Right ventricle myocardium superior (tissue), 1 donor: ENCODE results near the gene KCNIP1. TPM values are rescaled to one million over a fixed set of nuclear protein-coding genes. Genes with fewer than 3 reads are reported as not detected.
A peak's percentile ranks its signal among the peaks of the same experiment; 100 is the strongest.

Source experiments
- ATAC-seq: fragments of 200-7000 bp; cut with Tn5 transposase; one replicate; pipeline ENCODE4 v1.9.1; 2020; ENCODE audit warnings: mild to moderate bottlenecking; ENCODE audit not compliant: poor library complexity
- DNase-seq: peaks from one replicate; pipeline ENCODE4 v3.0.0-alpha.2; 2020
- intact Hi-C: fragments of 100-400 bp; cut with DNase I; formaldehyde crosslinking; loops from one replicate; pipeline ENCODE4 v1.11.2; 2022
- total RNA-seq: library from RNA; stranded (reverse); fragmentation: NEBNext Ultra II Directional; extraction: Animal tissue kit (Norgen Biotek cat#: 25700); gene quantifications from one replicate; pipeline ENCODE4 v1.2.1, GENCODE V29; 2021
- donor health status: DM: no; HTN: yes; CAD: no; lungs with severe emphysema.

KCNIP1 gene
- total RNA-seq, 1 donor from 2014 or later: not detected

- intact Hi-C loops: no loop called here
- DNase-seq (no peak), ATAC-seq (no peak)
These were observed 23.6 kb upstream of the KCNIP1 start for GRCh38 chr5:170480260-170480659.

DNA sequence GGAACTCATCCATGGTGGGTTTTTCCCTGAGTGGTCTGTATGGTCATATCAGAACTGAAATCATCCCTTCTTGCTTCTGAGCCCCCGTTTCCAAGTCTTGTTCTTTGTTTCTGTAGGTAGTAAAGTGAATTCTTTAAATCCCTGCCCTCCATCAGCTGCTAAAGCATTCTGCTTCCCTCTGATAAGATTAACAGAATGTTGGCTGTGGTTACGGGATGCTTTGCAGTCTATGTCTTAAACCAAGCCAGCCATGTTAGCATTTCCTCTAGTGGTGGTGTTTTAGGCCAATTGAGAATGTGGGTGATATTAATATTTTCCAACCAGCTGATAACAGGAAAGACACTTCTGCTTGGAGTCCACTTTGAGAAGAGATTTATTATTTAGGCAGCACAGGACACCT lies 22.0 kb upstream of the KCNIP1 start:
- DNase-seq (no peak), ATAC-seq (no peak)
- intact Hi-C loops: no loop called here

DNA sequence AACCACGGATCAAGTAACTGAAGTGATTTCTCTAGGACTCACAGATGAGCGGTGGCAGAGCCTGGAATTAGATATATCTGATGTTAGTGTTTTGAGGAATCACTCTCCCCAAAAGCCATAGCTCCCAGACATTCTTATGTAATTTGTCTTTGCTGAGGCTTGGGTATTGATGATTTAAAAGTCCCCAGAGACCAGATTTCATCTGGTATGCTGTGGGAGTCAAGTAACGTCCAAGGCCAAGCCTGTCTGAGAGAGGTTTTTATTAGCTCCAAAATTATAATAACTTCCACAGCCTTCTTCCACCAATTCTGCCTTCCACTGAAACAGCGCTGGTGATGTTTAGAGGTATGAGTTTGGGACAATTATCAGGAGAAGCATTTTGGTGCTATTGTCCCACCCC lies 21.3 kb upstream of the KCNIP1 start:
- no peak for ATAC-seq
- no peak for DNase-seq

DNA sequence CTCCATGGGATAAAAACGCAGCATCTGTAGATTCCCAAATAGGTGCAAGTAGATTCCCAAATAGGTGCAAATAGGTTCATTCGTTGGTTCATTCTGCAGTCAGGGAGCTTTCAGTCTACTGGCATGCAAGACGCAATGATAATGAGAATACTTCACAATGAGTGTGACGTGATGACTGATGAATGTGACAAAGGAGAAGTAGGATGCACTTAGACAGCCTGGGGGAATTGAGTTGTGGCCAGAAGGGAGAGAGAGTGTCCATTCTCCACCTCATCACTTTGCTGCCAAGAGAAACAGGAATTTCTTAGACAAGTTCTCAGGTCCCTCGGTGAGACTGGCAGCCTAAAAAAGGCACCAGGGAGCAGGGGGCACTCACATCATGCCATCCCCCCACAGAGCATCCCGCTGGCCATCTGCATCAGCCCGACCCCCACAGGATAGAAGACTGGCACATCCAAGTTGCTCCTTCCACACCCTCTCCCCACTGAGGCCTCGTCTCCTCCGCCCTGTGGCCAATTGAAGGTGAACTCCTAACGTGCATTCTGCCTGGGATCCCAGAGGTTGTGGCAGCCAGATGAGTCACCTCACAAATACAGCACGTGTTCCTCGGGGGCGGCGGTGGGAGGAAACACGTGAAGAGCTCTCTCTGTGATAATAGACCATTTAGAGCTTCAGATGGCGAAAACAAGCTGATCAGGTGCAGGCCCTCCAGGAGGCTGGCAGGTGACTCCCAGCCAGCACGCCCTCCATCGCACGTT lies 19.9 kb upstream of the KCNIP1 start:
- DNase-seq: no peak
- intact Hi-C loops: no loop called here
- ATAC-seq: no peak

More for the DNA sequence above, 21.3 kb upstream of the KCNIP1 start:
- intact Hi-C loops: no loop called here

DNA sequence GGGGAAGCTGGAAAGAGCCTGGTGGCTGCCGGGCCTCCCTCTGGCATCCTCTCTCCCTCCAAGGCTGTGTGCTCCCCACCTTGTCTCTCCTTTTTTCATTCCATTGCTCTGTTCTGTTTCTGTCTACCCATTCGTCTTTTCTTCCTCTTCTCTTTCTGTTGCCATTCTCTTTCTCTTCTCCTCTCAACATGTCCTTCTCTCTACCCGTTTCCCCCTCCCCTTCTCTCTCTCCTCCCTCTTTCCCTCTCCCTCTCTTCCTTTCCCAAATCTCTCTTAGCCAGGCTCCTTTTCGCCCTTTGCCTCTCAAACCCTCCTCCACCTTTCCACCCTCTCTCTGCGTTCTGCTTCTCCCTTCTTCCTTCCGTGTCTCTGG lies 19.4 kb upstream of the KCNIP1 start:
- no peak for ATAC-seq
- intact Hi-C loops: no loop called here
- no peak for DNase-seq

DNA sequence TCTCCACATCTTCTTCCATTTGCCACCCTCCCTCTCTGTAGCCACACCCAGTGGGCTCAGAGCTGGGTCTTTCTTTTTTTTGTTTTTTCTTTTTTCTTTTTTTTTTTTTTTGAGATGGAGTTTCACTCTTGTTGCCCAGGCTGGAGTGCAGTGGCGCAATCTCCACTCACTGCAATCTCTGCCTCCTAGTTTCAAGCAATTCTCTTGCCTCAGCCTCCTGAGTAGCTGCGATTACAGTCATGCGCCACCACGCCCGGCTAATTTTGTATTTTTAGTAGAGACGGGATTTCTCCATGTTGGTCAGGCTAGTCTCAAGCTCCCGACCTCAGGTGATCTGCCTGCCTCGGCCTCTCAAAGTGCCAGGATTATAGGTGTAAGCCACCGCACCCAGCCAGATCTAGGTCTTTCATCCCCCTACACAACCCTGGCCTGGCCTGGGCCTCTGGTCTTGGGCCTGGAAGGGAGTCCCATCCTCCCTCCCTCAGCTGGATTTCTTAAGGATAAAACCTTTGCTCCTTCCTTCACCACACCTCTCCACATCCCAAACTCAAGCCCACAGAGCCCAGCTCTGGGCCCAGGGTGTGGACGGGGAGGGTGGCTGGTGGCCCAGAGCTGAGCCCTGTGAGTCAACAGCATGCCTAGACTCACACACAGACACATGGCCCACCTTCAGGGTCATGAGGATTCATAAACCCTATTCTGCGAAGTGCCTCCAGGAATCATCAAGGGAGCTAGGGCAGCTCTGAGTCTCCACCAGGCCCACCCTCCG lies 18.8 kb upstream of the KCNIP1 start:
- intact Hi-C loops: no loop called here
- DNase-seq: no peak
- ATAC-seq: no peak

GRCh38 chr5:170485616-170485911 lies 18.3 kb upstream of the KCNIP1 start:
- ATAC-seq (no peak), DNase-seq (no peak)
- intact Hi-C loops: no loop called here

DNA sequence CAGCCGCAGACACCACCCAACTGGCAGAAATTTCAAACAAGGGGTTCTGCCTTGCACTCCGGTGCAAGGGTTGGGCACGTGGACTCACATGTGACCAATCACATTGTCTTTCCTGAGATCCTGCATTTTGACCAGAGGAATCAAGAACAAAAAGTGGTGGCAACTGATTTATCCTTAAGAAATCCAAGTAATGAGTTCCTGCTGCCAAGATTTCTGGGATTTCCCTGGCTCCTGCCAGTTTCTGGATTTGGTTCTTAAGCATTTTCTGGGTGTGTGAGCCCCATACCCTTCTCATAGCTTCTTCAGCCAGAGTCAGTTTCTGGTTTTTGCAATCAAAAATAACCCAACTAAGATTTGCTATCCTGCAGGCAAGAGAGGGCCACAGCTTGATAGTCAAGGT lies 17.4 kb upstream of the KCNIP1 start:
- intact Hi-C loops: no loop called here
- DNase-seq (no peak), ATAC-seq (no peak)

GRCh38 chr5:170488570-170488969 lies 15.2 kb upstream of the KCNIP1 start:
- intact Hi-C loops: no loop called here
- ATAC-seq: no peak
- DNase-seq: no peak

DNA sequence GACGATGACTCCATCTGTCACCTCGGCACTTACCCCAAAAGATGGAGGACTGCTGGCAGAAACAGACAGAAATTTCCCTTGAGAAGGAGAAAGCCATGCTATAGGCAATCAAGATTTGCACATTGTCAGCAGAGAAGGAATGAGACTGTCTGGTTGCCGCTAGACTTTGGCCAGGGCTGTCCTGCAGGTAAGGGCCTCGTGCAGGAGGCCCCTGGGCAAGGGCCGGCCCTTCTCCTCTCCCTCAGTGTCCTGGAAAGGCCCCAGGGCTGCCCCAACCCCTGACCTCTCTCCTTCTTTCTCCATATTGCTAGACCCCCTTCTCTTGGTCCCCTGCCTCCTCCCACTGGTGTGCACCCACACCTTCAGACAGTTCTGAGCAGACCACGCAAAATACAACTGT lies 14.6 kb upstream of the KCNIP1 start:
- intact Hi-C loops: no loop called here
- DNase-seq: no peak
- no peak for ATAC-seq

GRCh38 chr5:170490381-170490780 lies 13.4 kb upstream of the KCNIP1 start:
- intact Hi-C loops: no loop called here
- no peak for ATAC-seq
- DNase-seq: no peak

GRCh38 chr5:170491479-170491878 lies 12.3 kb upstream of the KCNIP1 start:
- ATAC-seq (peak; percentile 49), DNase-seq (no peak)
- intact Hi-C loops: no loop called here

DNA sequence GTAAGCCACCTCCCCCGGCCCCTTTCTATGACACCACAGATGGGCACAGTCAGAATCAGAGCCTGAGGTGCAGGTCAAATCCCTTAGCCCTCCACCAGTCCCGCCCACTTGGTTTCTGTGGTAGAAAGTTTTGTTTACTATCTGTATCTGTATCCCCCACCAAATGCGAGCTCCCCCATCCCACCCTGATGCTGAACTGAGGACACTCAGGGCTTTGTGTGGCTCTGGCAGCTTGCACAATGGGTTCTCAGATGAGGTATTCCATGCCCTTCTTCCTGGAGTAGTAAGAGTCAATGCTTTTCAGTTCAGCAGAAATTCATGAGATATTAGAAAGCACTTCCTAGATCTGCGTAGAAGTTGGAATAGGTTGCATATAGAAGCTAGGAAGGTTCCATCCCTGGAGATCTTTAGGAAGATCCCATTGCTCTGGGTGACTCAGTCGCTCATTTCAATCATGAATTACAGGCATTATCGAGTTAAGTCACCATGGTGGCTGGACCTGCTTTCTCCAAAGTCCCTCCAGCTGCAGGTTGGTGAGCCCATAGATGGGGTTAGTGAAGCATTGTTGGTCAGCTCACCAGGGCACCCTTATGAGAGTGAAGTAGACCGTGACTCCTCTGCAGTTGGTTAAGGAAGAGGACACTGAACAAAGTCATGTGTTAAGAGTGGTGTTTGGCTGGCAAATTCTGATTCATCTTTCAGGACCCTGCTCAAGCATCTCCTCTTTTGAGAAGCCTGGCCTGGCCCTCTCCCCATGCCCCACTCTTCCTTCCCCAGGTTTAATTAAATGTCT lies 10.6 kb upstream of the KCNIP1 start:
- intact Hi-C loops: no loop called here
- no peak for DNase-seq
- ATAC-seq: no peak

- no peak for ATAC-seq
- DNase-seq: no peak
- intact Hi-C loops: no loop called here
These were observed 9.8 kb upstream of the KCNIP1 start for GRCh38 chr5:170494041-170494440.

GRCh38 chr5:170495825-170496661 lies 7.8 kb upstream of the KCNIP1 start:
- intact Hi-C loops: no loop called here
- DNase-seq: no peak
- no peak for ATAC-seq

- no peak for DNase-seq
- intact Hi-C loops: no loop called here
- ATAC-seq: no peak
These were observed 7.2 kb upstream of the KCNIP1 start for GRCh38 chr5:170496662-170497028.

DNA sequence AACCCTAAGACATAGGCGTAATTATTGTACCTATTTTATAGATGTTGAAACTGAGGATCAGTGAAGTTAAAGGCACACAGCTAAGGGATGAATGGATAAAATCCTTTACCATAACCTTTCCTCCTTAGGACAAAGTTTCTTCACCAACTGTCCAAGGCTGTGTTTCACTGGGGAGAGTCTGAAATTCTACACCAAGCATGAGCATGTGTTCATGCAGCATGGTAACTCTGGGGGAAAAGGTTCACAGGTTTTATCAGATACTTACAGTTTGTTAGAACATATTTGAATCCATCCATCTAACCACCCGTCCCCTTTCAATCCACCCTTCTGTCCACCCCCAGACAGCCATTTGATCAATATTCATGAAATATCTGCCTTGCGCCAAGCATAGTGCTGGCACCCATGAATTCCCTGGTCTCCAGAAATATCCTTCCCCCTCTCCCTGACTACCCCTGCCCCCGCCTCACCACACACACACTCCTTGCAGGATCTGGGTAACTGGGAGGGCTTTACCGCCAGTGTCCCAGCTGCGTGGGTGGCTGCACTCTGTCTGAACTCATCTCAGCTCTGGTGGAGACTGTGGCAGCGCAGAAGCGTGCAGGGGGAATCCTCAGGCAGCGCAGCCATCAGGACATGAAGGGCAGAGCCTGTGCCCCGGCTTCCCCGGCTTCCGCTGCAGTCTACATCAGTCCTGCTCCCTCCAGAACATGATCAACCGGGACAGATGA lies 6.3 kb upstream of the KCNIP1 start:
- ATAC-seq (no peak), DNase-seq (no peak)
- intact Hi-C loops: no loop called here

DNA sequence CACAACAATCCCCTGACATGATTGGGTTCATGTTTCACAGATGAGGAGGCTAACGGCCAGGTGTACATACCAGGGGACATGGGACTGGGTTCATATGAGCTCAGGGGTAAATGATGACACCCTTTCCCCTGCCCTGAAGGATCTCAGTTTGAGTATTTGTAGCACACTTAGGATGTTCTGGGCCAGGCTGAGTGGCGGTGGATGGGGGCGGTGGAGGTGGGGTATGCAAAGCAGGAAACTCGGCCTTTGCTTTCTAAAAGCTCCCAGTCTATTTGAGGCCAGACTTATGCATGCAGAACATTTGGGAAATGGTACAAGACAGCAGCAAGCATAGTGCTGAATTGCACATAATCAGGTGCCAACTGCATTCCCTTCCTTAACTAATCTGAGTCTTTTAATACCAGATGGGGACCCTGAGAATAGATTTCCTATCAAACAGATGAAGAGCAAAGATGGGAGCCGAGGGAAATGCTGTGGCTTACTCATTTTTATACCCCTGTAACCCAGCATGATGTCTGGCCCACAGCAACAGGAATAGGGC lies 4.9 kb upstream of the KCNIP1 start:
- intact Hi-C loops: no loop called here

More for the DNA sequence above, 4.9 kb upstream of the KCNIP1 start:
- no peak for DNase-seq
- no peak for ATAC-seq
